OCI-LY3 (cell line): Measurements from ENCODE around the gene ADIPOR2.

Experiments
- H2AFZ ChIP-seq: fragments of 200-600, 300-600 bp; shearing (Covaris generic); 2 replicates; pipeline ENCODE4 v1.6.0; 2014; ENCODE audit warnings: antibody characterized with exemption, low read depth, low read length
- H3K27ac ChIP-seq: fragments of 200-600, 300-600 bp; sonication (generic); 2 replicates; pipeline ENCODE4 v1.5.1; 2014; ENCODE audit warnings: mild to moderate bottlenecking, low read length, moderate library complexity, mixed read lengths
- H3K27me3 ChIP-seq: fragments of 200-600, 300-600 bp; sonication (generic); 2 replicates; pipeline ENCODE4 v1.6.1; 2014; ENCODE audit warnings: low read depth, low read length, mixed read lengths
- H3K36me3 ChIP-seq: fragments of 200-600, 300-600 bp; sonication (generic); replicated peaks from 2 replicates; pipeline ENCODE3; 2014; ENCODE audit warnings: low read depth, low read length, mixed read lengths
- H3K4me1 ChIP-seq: fragments of 300-600, 200-600 bp; sonication (generic); 2 replicates; pipeline ENCODE4 v1.6.1; 2014; ENCODE audit warnings: low read length, mixed read lengths
- H3K4me2 ChIP-seq: fragments of 200-600, 300-600 bp; sonication (generic); 2 replicates; pipeline ENCODE4 v1.6.1; 2014; ENCODE audit warnings: low read length, mixed read lengths
- H3K4me3 ChIP-seq: fragments of 300-600, 200-600 bp; sonication (generic); 2 replicates; pipeline ENCODE4 v1.5.1; 2014; ENCODE audit warnings: antibody characterized with exemption, mild to moderate bottlenecking, low read length, moderate library complexity
- H3K79me2 ChIP-seq: fragments of 300-600, 200-600 bp; shearing (Covaris generic); 2 replicates; pipeline ENCODE4 v1.6.1; 2014; ENCODE audit warnings: mild to moderate bottlenecking, low read length, mixed read lengths
- H3K9ac ChIP-seq: fragments of 300-600, 200-600 bp; shearing (Covaris generic); 2 replicates; pipeline ENCODE4 v1.6.0; 2014; ENCODE audit warnings: mild to moderate bottlenecking, low read length, moderate library complexity
- H3K9me3 ChIP-seq: fragments of 200-600, 300-600 bp; shearing (Covaris generic); 2 replicates; pipeline ENCODE4 v1.6.1; 2014; ENCODE audit warnings: low read length, mixed read lengths; ENCODE audit not compliant: insufficient read depth
- H4K20me1 ChIP-seq: fragments of 200-600, 300-600 bp; sonication (generic); 2 replicates; pipeline ENCODE4 v1.6.1; 2016; ENCODE audit warnings: low read length, mixed read lengths; ENCODE audit not compliant: insufficient read depth
- CTCF ChIP-seq: fragments of 200-600, 300-600 bp; sonication (generic); IDR thresholded peaks from 2 replicates; pipeline ENCODE4 v1.5.1; 2014; ENCODE audit warnings: antibody characterized with exemption, low read length, low read depth
- EZH2phosphoT487 ChIP-seq: fragments of 200-600 bp; shearing (Covaris generic); IDR thresholded peaks from 2 replicates; pipeline ENCODE4 v1.6.1; 2018; ENCODE audit warnings: antibody characterized with exemption, mixed run types, low read depth

Gene ADIPOR2

GRCh38 chr12:1750300-1750699 is 59.4 kb downstream of the ADIPOR2 start:
- peaks cover 10% of the 10 kb centered on the region; the same call in 1 of the 2 replicates for H4K20me1 ChIP-seq
- H3K4me3 ChIP-seq: no peak overlapping the region
- H3K36me3 ChIP-seq: peaks cover 26% of the 10 kb centered on the region
- H3K79me2 ChIP-seq: peaks cover 22% of the 10 kb centered on the region
- H3K9ac ChIP-seq: no peak overlapping the region
- TF ChIP-seq EZH2phosphoT487 (no peak), CTCF (no peak)
- no peak overlapping the region for H3K4me2 ChIP-seq
- H3K9me3 ChIP-seq: no peaks in the 10 kb centered on the region; the same call in 1 of the 2 replicates
- H3K27ac ChIP-seq: no peak overlapping the region
- H2AFZ ChIP-seq: no peak overlapping the region
- no peaks in the 10 kb centered on the region for H3K27me3 ChIP-seq
- H3K4me1 ChIP-seq: no peaks in the 10 kb centered on the region

GRCh38 chr12:1758376-1758775 is 67.5 kb downstream of the ADIPOR2 start:
- no peak overlapping the region for H3K9ac ChIP-seq
- no peak overlapping the region for H3K4me3 ChIP-seq
- no peak overlapping the region for H3K27ac ChIP-seq
- peaks cover 13% of the 10 kb centered on the region for H3K36me3 ChIP-seq
- H3K4me2 ChIP-seq: no peak overlapping the region
- H4K20me1 ChIP-seq: peaks cover 13% of the 10 kb centered on the region; the same call in 1 of the 2 replicates
- TF ChIP-seq CTCF (no peak), EZH2phosphoT487 (no peak)
- no peak overlapping the region for H2AFZ ChIP-seq
- H3K9me3 ChIP-seq: no peaks in the 10 kb centered on the region
- H3K79me2 ChIP-seq: peaks cover 12% of the 10 kb centered on the region; the same call in 1 of the 2 replicates
- no peaks in the 10 kb centered on the region for H3K27me3 ChIP-seq
- H3K4me1 ChIP-seq: no peaks in the 10 kb centered on the region

GRCh38 chr12:1758887-1759286 is 68.0 kb downstream of the ADIPOR2 start:
- no peaks in the 10 kb centered on the region for H3K9me3 ChIP-seq
- H3K27me3 ChIP-seq: no peaks in the 10 kb centered on the region
- no peaks in the 10 kb centered on the region for H3K4me1 ChIP-seq
- no peak for TF ChIP-seq CTCF
- no peak for TF ChIP-seq EZH2phosphoT487
- peaks cover 12% of the 10 kb centered on the region; the same call in 1 of the 2 replicates for H4K20me1 ChIP-seq
- peaks cover 12% of the 10 kb centered on the region; the same call in 1 of the 2 replicates for H3K79me2 ChIP-seq
- H3K4me3 ChIP-seq: no peak overlapping the region
- H3K36me3 ChIP-seq: peaks cover 13% of the 10 kb centered on the region
- H3K27ac ChIP-seq: no peak overlapping the region
- no peak overlapping the region for H2AFZ ChIP-seq
- H3K9ac ChIP-seq: no peak overlapping the region
- H3K4me2 ChIP-seq: no peak overlapping the region

- Histone ChIP-seq H3K27ac (no peak overlapping the region), H3K4me2 (no peak overlapping the region), H3K4me3 (no peak overlapping the region), H3K27me3 (no peaks in the 10 kb centered on the region), H3K79me2 (peaks cover 12% of the 10 kb centered on the region; the same call in 1 of the 2 replicates), H3K9me3 (no peaks in the 10 kb centered on the region), H3K9ac (no peak overlapping the region), H2AFZ (no peak overlapping the region), H4K20me1 (peaks cover 10% of the 10 kb centered on the region), H3K36me3 (peaks cover 6% of the 10 kb centered on the region), H3K4me1 (no peaks in the 10 kb centered on the region)
- TF ChIP-seq CTCF (no peak), EZH2phosphoT487 (no peak)
Observed at GRCh38 chr12:1760566-1761382, 69.9 kb downstream of the ADIPOR2 start.
